Mesenchymal stem cell (in vitro differentiated cells and primary cell): ENCODE measurements around the gene ID3.
A peak's percentile ranks its signal among the peaks of the same experiment; 100 is the strongest.

Source experiments
- DNase-seq: peaks from one replicate; pipeline ENCODE4 v3.0.0-alpha.2; 2013
- H2AFZ ChIP-seq: one replicate; pipeline ENCODE4 v1.6.1; 2013; ENCODE audit warnings: low read depth, mild to moderate bottlenecking, control low read depth, inconsistent platforms, low read length, moderate library complexity
- H2AK5ac ChIP-seq: 2 replicates; pipeline ENCODE4 v1.6.1; 2013; ENCODE audit warnings: low read length, moderate library complexity, mild to moderate bottlenecking, inconsistent platforms; ENCODE audit not compliant: severe bottlenecking
- H2BK120ac ChIP-seq: one replicate; pipeline ENCODE4 v1.6.1; 2013; ENCODE audit warnings: low read depth, mild to moderate bottlenecking, inconsistent platforms, low read length, moderate library complexity
- H2BK12ac ChIP-seq, 2 experiments: one replicate each; pipeline ENCODE4 v1.6.1; 2013; ENCODE audit warnings: inconsistent platforms in 2 of 2, low read length in 2 of 2, mild to moderate bottlenecking in 2 of 2, moderate library complexity in 2 of 2, control low read depth in 1 of 2
- H2BK15ac ChIP-seq: one replicate; pipeline ENCODE4 v1.6.1; 2013; ENCODE audit warnings: mild to moderate bottlenecking, low read depth, inconsistent platforms; ENCODE audit not compliant: poor library complexity, severe bottlenecking
- H2BK5ac ChIP-seq: 2 replicates; pipeline ENCODE4 v1.6.1; 2013; ENCODE audit warnings: low read depth, mild to moderate bottlenecking, low read length, control low read depth, inconsistent platforms; ENCODE audit not compliant: poor library complexity, severe bottlenecking
- H3K14ac ChIP-seq, 2 experiments: one replicate each; pipeline ENCODE4 v1.6.1; 2013; ENCODE audit warnings: inconsistent platforms in 2 of 2, low read length in 2 of 2, control low read depth in 1 of 2, mild to moderate bottlenecking in 1 of 2, moderate library complexity in 1 of 2
- H3K18ac ChIP-seq, 2 experiments: one replicate each; pipeline ENCODE4 v1.6.1; 2013; ENCODE audit warnings: inconsistent platforms in 2 of 2, low read length in 2 of 2, control low read depth in 1 of 2, low read depth in 1 of 2, mild to moderate bottlenecking in 1 of 2
- H3K23ac ChIP-seq, 2 experiments: one replicate each; pipeline ENCODE4 v1.6.1; 2013; ENCODE audit warnings: inconsistent platforms in 2 of 2, low read length in 2 of 2, mild to moderate bottlenecking in 2 of 2, moderate library complexity in 2 of 2, control low read depth in 1 of 2
- H3K27ac ChIP-seq: 2 replicates; pipeline ENCODE4 v1.5.1; 2013; ENCODE audit warnings: mild to moderate bottlenecking, moderate library complexity, low read length, control low read depth, inconsistent platforms; ENCODE audit not compliant: poor library complexity, severe bottlenecking
- H3K27me3 ChIP-seq, 2 experiments: 2 replicates each; pipeline versions ENCODE4 v1.6.1 to v1.7.0; 2013; ENCODE audit warnings: low read length in 2 of 2, mild to moderate bottlenecking in 2 of 2, moderate library complexity in 2 of 2, control low read depth in 1 of 2, inconsistent platforms in 1 of 2; ENCODE audit not compliant: control insufficient read depth in 1 of 2, insufficient read depth in 1 of 2
- H3K36me3 ChIP-seq, 2 experiments: 2 replicates each; pipeline versions ENCODE4 v1.6.1 to v1.7.0; 2013; ENCODE audit warnings: low read length in 2 of 2, control low read depth in 1 of 2, inconsistent platforms in 1 of 2, low read depth in 1 of 2, mild to moderate bottlenecking in 1 of 2; ENCODE audit not compliant: insufficient read depth in 2 of 2, control insufficient read depth in 1 of 2
- H3K4ac ChIP-seq, 2 experiments: one replicate each; pipeline ENCODE4 v1.6.1; 2013; ENCODE audit warnings: inconsistent platforms in 2 of 2, low read length in 2 of 2, mild to moderate bottlenecking in 2 of 2, moderate library complexity in 2 of 2, control low read depth in 1 of 2, low read depth in 1 of 2
- H3K4me1 ChIP-seq: 2 replicates; pipeline ENCODE4 v1.6.1; 2013; ENCODE audit warnings: low read depth, low read length, control low read depth; ENCODE audit not compliant: control insufficient read depth, insufficient read depth
- H3K4me2 ChIP-seq: 2 replicates; pipeline ENCODE4 v1.6.1; 2013; ENCODE audit warnings: low read length, mild to moderate bottlenecking, inconsistent platforms; ENCODE audit not compliant: poor library complexity, severe bottlenecking
- H3K4me3 ChIP-seq, 2 experiments: 2 replicates each; pipeline versions ENCODE4 v1.5.1 to v1.7.0; 2013; ENCODE audit warnings: low read length in 2 of 2, mild to moderate bottlenecking in 2 of 2, control low read depth in 1 of 2, low read depth in 1 of 2; ENCODE audit not compliant: insufficient read depth in 1 of 2
- H3K79me1 ChIP-seq: replicated peaks from 2 replicates; pipeline ENCODE4 v1.6.1; 2013; ENCODE audit warnings: mild to moderate bottlenecking, control low read depth, low read length, inconsistent platforms; ENCODE audit not compliant: poor library complexity, severe bottlenecking
- H3K9ac ChIP-seq: 2 replicates; pipeline ENCODE4 v1.7.0; 2013; ENCODE audit warnings: mild to moderate bottlenecking, low read length, moderate library complexity
- H3K9me3 ChIP-seq: 2 replicates; pipeline ENCODE4 v1.7.0; 2013; ENCODE audit warnings: mild to moderate bottlenecking, low read length; ENCODE audit not compliant: control insufficient read depth
- H4K8ac ChIP-seq: one replicate; pipeline ENCODE4 v1.6.1; 2013; ENCODE audit warnings: inconsistent platforms, mild to moderate bottlenecking, low read length, moderate library complexity
- H4K91ac ChIP-seq: one replicate; pipeline ENCODE4 v1.6.1; 2013; ENCODE audit warnings: mild to moderate bottlenecking, low read length, inconsistent platforms
- WGBS: methylation state at CpG from one replicate; pipeline ENCODE4 v1.1.7; 2013; ENCODE audit warnings: mixed read lengths; 5-methylcytosine and 5-hydroxymethylcytosine counted together

ID3 gene

GRCh38 chr1:23578997-23579363 is 19.7 kb upstream of the ID3 start:
- Histone ChIP-seq H3K27me3 (no peaks in the 10 kb centered on the region), H4K8ac (no peak overlapping the region), H3K4me1 (peaks cover 10% of the 10 kb centered on the region), H3K4ac (peak overlapping the region in 1 of 2 experiments; percentile 5), H2BK15ac (no peak overlapping the region), H2BK12ac (peak overlapping the region; percentile 57 to 93), H3K27ac (no peak overlapping the region), H3K18ac (peak overlapping the region; percentile 49 to 80), H2BK120ac (peak overlapping the region; percentile 71), H3K4me2 (no peak overlapping the region), H3K4me3 (no peak overlapping the region), H3K23ac (no peak overlapping the region), H3K36me3 (no peaks in the 10 kb centered on the region), H3K9me3 (no peaks in the 10 kb centered on the region), H2AFZ (no peak overlapping the region), H4K91ac (peak overlapping the region; percentile 91), H3K14ac (no peak overlapping the region), H3K9ac (no peak overlapping the region), H3K79me1 (no peaks in the 10 kb centered on the region), H2AK5ac (no peak overlapping the region), H2BK5ac (no peak overlapping the region)
- DNase-seq: no peak
- 77% methylated on average over 5 of the region's 6 CpGs for WGBS

- peak overlapping the region; percentile 86 for H4K8ac ChIP-seq
- no peaks in the 10 kb centered on the region for H3K27me3 ChIP-seq
- H3K9ac ChIP-seq: peak overlapping the region; percentile 81
- H3K4ac ChIP-seq: peak overlapping the region in 1 of 2 experiments; percentile 41
- no peak overlapping the region for H3K14ac ChIP-seq
- no peak overlapping the region for H3K4me3 ChIP-seq
- no peak overlapping the region for H2BK15ac ChIP-seq
- no peak overlapping the region for H3K27ac ChIP-seq
- H4K91ac ChIP-seq: peak overlapping the region; percentile 65
- peaks cover 10% of the 10 kb centered on the region for H3K4me1 ChIP-seq
- peak overlapping the region; percentile 48 to 88 for H3K18ac ChIP-seq
- peak overlapping the region; percentile 71 for H2BK120ac ChIP-seq
- no peaks in the 10 kb centered on the region for H3K36me3 ChIP-seq
- 0% methylated on average over 2 of the region's 4 CpGs for WGBS
- H3K4me2 ChIP-seq: no peak overlapping the region
- H2AK5ac ChIP-seq: peak overlapping the region; percentile 18
- peak overlapping the region; percentile 57 to 93 for H2BK12ac ChIP-seq
- H3K79me1 ChIP-seq: no peaks in the 10 kb centered on the region
- no peak overlapping the region for H2AFZ ChIP-seq
- no peaks in the 10 kb centered on the region for H3K9me3 ChIP-seq
- H2BK5ac ChIP-seq: no peak overlapping the region
- peak; percentile 66 for DNase-seq
- H3K23ac ChIP-seq: no peak overlapping the region
Observed at GRCh38 chr1:23578311-23578996, 19.2 kb upstream of the ID3 start.

DNA sequence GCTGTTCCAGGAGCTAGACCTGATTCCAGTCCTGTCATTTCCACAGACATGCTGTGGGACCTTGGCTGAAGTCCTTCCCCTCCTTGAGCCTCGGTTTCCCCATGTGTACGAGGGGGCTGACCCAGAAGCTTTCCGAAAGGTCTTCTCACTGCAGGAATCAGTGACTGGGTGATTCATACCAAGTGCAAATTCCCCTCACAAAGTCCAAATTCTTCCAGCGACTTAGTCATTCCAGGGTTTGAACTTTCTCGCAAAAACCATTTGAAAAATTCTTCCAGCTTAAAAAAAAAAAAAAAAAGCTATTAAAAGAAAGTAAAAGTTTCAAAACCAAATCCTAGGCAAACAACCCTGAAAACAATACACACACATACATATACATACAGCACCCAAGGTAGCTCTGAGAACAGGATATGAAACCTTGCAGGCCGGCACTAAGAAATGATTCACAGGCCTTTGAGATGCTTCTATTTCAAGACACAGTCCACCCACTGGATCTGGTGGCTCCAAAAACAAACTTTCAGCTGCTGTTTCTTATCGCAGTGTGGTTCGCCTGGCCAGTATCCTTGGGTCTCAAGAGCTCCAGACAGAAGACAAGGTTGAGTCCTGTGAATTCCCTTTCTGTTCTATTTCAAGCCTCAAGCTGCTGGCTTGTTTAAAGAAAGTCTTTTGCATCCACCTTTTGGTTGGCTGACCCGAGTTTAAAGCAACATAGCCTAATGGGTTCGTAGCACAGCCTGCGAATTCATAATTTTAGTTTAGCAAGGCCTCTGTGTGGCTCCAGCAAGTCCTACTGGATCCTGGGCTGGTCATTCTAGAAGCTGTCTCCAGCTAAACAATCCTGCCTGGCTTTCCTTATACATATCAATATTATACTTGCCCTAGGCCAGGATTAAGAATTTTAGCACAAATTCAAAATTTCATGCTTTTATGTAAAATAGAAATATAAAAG is 18.0 kb upstream of the ID3 start:
- H4K91ac ChIP-seq: peak overlapping the region; percentile 91
- H2BK120ac ChIP-seq: peak overlapping the region; percentile 85
- peak overlapping the region in 1 of 2 experiments; percentile 37 for H2BK12ac ChIP-seq
- H3K4me1 ChIP-seq: peaks cover 10% of the 10 kb centered on the region
- peak; percentile 97 for DNase-seq
- peak overlapping the region in 1 of 2 experiments; percentile 2 for H3K14ac ChIP-seq
- H2BK5ac ChIP-seq: no peak overlapping the region
- H3K79me1 ChIP-seq: no peaks in the 10 kb centered on the region
- H3K9me3 ChIP-seq: no peaks in the 10 kb centered on the region
- peak overlapping the region; percentile 72 to 96 for H3K18ac ChIP-seq
- H2BK15ac ChIP-seq: no peak overlapping the region
- H3K4ac ChIP-seq: peak overlapping the region; percentile 35 to 90
- peak overlapping the region in 1 of 2 experiments; percentile 55 for H3K4me3 ChIP-seq
- peak overlapping the region; percentile 82 for H3K27ac ChIP-seq
- H3K9ac ChIP-seq: peak overlapping the region; percentile 81
- H2AK5ac ChIP-seq: peak overlapping the region; percentile 37
- H3K23ac ChIP-seq: peak overlapping the region in 1 of 2 experiments; percentile 20
- WGBS: 4% methylated on average over 11 of the region's 11 CpGs
- H3K4me2 ChIP-seq: no peak overlapping the region
- peak overlapping the region; percentile 89 for H4K8ac ChIP-seq
- H3K36me3 ChIP-seq: no peaks in the 10 kb centered on the region
- no peak overlapping the region for H2AFZ ChIP-seq
- no peaks in the 10 kb centered on the region for H3K27me3 ChIP-seq
